ENCODE results near the gene ADAP2.

ADAP2 gene

DNA sequence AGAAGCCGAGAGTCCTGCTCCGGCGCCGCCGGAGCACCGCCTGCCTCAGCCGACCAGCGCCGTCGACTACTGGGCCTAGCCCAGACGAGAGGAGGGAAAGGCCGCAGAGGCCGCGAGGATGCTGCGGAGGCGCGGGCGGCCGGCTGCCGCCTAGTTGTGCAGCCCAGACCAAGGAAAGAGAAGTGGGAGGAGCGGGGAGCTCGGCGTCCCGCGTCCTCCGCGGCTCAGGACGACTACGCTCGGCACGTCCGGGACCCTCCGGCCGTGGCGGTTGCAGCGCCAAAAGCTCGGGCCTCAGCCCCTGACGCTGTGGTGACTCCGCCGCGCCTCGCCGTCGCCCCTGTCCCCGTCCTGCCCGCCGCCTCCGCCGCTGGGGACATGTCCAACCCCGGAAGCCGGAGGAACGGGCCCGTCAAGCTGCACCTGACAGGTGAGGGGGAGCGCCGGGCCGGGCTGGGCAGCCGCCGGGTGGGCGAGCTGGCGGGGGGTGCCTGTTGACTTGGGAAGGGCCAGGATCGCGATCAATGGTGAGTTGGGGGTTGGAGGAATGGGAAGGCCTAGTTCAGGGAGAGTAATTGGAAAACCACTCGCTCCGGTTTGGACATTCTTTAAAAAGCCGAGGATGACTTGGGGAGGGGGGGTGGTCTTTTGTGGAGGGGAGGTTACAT lies 86.8 kb downstream of the ADAP2 start:
- DNase-seq (ENCODE audit: insufficient read length) = peak; percentile 56
- no peak for TF ChIP-seq TAF1 (IDR thresholded peaks at IDR 0.05; ENCODE audit: borderline replicate concordance, low read depth, low read length)
- peak; percentile 78 for TF ChIP-seq POLR2A (IDR thresholded peaks at IDR 0.05; ENCODE audit: low read depth, low read length)

More for the DNA sequence above, 86.8 kb downstream of the ADAP2 start:
- FAIRE-seq = peak; percentile 87
